Lung (tissue), 12 donors: ENCODE results near the gene ABHD18. TPM values are rescaled to one million over a fixed set of nuclear protein-coding genes. Genes with fewer than 3 reads are reported as not detected.

Source experiments
- ATAC-seq: fragments of 200-7000 bp; cut with Tn5 transposase; one replicate; pipeline ENCODE4 v1.9.1; 2020; ENCODE audit warnings: moderate number of reproducible peaks; ENCODE audit not compliant: insufficient read depth, low FRiP score
- DNase-seq, 3 donors: peaks; one replicate each; pipeline ENCODE4 v3.0.0-alpha.2; 2013 to 2017
- H3K27ac ChIP-seq, 2 donors: one replicate each; pipeline ENCODE4 v1.5.1; 2013; ENCODE audit warnings: mild to moderate bottlenecking in 2 of 2, moderate library complexity in 2 of 2, control low read depth in 1 of 2, inconsistent platforms in 1 of 2, low read depth in 1 of 2, low read length in 1 of 2
- H3K27me3 ChIP-seq, 3 donors: one replicate each; pipeline ENCODE4 v1.5.1; 2013; ENCODE audit warnings: low read length in 2 of 3; ENCODE audit not compliant: control insufficient read depth in 3 of 3, insufficient read depth in 3 of 3
- H3K36me3 ChIP-seq, 4 donors: one replicate each; pipeline ENCODE4 v1.5.1; 2013; ENCODE audit warnings: low read length in 4 of 4, mild to moderate bottlenecking in 1 of 4, moderate library complexity in 1 of 4; ENCODE audit not compliant: control insufficient read depth in 4 of 4, insufficient read depth in 4 of 4
- H3K4me1 ChIP-seq, 5 donors: one replicate each; pipeline ENCODE4 v1.5.1; 2013; ENCODE audit warnings: low read length in 5 of 5, mild to moderate bottlenecking in 2 of 5, moderate library complexity in 1 of 5; ENCODE audit not compliant: control insufficient read depth in 5 of 5, insufficient read depth in 5 of 5
- H3K4me3 ChIP-seq: one replicate; pipeline ENCODE4 v1.5.1; 2013; ENCODE audit warnings: mild to moderate bottlenecking, control low read depth, moderate library complexity
- H3K9ac ChIP-seq, 2 donors: one replicate each; pipeline ENCODE4 v1.5.1; 2013; ENCODE audit warnings: low read length in 2 of 2, control low read depth in 1 of 2; ENCODE audit not compliant: insufficient read depth in 1 of 2
- H3K9me3 ChIP-seq, 4 donors: one replicate each; pipeline ENCODE4 v1.5.1; 2013; ENCODE audit warnings: low read length in 3 of 4, mild to moderate bottlenecking in 1 of 4, moderate library complexity in 1 of 4; ENCODE audit not compliant: control insufficient read depth in 4 of 4, insufficient read depth in 3 of 4
- CTCF ChIP-seq: IDR thresholded peaks from 2 replicates; pipeline ENCODE4 v1.5.1; 2012; ENCODE audit warnings: mild to moderate bottlenecking; ENCODE audit errors: control extremely low read depth, extremely low read depth
- WGBS, 2 donors: extraction: QIAGEN DNeasy Blood & Tissue Kit; methylation state at CpG; one replicate each; pipeline ENCODE4 v1.1.7; 2013; 5-methylcytosine and 5-hydroxymethylcytosine counted together
- polyA plus RNA-seq, 2 donors: library from polyadenylated mRNA; stranded (reverse); fragments of 200-250 nt; gene quantifications; one replicate each; pipeline ENCODE4 v1.2.1, GENCODE V29; 2013
- total RNA-seq, 2 donors: library from RNA; depleted of rRNA in 1 of 2; stranded (reverse); fragments of >200 nt in 1 of 2; gene quantifications; one replicate each; pipeline ENCODE4 v1.2.1, GENCODE V29; 2014 to 2021
- donor health status: control.
- donor health status: control.
- donor health status: Bipolar disorder and iron deficiency.
- donor health status: healthy.
- donor health status: DM: yes; HTN: yes; CAD: no.

Gene ABHD18
- total and polyA plus RNA-seq, 4 donors = 4.3 to 16.4 (median 7.3) TPM

DNA sequence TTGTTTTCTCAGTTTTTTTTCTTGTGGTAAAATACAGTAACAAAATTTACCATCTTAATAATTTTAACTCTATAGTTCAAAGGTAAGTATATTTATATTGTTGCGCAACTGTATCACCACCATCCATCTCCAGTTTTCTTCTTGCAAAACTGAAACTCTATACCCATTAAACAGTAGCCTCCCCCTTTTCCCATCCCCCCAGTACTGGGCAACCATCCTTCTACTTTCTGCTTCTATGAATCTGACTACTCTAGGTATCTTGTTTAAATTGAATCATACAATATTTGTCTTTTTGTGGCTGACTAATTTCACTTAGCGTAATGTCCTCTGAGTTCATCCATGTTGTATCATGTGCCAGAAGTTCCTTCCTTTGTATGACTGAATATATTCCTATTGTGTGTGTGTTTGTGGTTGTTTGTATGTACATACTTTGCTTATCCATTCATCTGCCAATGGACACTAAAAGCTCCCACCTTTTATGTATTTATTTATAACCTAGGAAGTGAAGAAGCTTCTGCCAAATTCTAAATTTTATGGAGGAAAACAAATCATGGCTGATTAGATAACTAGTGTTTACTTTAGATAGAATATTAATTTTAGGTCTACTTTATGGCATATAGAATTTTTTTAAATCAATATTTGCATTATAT is 10.0 kb downstream of the ABHD18 start:
- TF ChIP-seq CTCF = no peak
- 90 to 96% methylated on average over 2 of the region's 2 CpGs for WGBS, 2 donors
- H3K9me3 ChIP-seq = no peaks in the 10 kb centered on the region

DNA sequence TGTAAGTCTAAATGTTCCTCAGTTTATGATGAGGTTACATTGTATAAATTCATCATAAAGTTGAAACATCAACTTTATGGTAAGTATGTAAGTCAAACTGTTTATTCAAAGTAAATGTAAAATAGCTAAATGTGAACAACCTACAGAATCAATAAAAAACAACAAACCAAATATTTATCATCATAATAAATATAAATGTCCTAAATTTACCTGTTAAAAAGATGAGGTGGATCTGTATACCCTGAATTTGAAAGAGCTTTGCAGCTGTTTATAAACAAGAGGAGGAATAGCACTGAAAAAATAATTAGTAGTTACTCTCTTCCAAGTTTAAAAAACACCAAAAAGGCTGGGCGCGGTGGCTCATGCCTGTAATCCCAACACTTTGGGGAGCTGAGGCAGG is 13.7 kb downstream of the ABHD18 start:
- H3K27me3 ChIP-seq = no peaks in the 10 kb centered on the region
- H3K9me3 ChIP-seq = no peaks in the 10 kb centered on the region
- H3K4me1 ChIP-seq = peaks cover 0 to 2% (median 0%) of the 10 kb centered on the region in 5 donors
- ATAC-seq (no peak), DNase-seq (no peak)
- no peak overlapping the region for H3K27ac ChIP-seq
- peaks cover 0 to 5% (median 0%) of the 10 kb centered on the region in 4 donors for H3K36me3 ChIP-seq
- 99 to 100% methylated on average over 2 of the region's 2 CpGs for WGBS, 2 donors
- no peak overlapping the region for H3K4me3 ChIP-seq
- H3K9ac ChIP-seq = no peak overlapping the region
- TF ChIP-seq CTCF = no peak

More for the DNA sequence above, 10.0 kb downstream of the ABHD18 start:
- Histone ChIP-seq H3K4me1 (peaks cover 0 to 5% (median 0%) of the 10 kb centered on the region in 5 donors), H3K36me3 (peaks cover 0 to 7% (median 4%) of the 10 kb centered on the region in 4 donors), H3K4me3 (no peak overlapping the region), H3K27ac (no peak overlapping the region), H3K9ac (no peak overlapping the region), H3K27me3 (no peaks in the 10 kb centered on the region)
- DNase-seq (no peak), ATAC-seq (no peak)

DNA sequence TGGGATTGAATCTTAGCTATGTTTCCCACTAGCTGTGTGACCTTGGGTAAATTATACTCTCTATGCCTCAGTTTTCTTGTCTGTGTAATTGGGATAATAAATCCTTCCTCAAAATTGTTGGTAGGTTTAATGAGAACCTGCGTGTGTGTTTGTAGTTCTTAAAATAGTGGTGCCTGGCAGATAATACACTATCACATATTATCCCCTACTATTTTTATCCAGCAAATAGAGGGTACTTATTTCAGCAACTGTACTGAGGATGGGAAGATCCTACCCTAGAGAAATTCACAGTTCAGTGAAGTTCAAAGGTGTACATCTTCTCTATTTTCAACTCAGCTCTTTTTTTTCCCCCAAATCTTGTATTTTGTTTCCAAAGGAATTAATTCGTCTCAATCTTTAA is 17.2 kb downstream of the ABHD18 start:
- no peak for TF ChIP-seq CTCF
- H3K27me3 ChIP-seq = no peaks in the 10 kb centered on the region
- no peak overlapping the region for H3K9ac ChIP-seq
- no peak for ATAC-seq
- no peaks in the 10 kb centered on the region for H3K9me3 ChIP-seq
- no peak overlapping the region for H3K27ac ChIP-seq
- 95 to 98% methylated on average over 2 of the region's 2 CpGs for WGBS, 2 donors
- no peak for DNase-seq
- H3K36me3 ChIP-seq = peaks cover 0 to 4% (median 2%) of the 10 kb centered on the region in 4 donors
- no peak overlapping the region for H3K4me3 ChIP-seq
- no peaks in the 10 kb centered on the region for H3K4me1 ChIP-seq

- 100% methylated on average over 1 of the region's 1 CpG for WGBS, 2 donors
- Histone ChIP-seq H3K27me3 (no peaks in the 10 kb centered on the region), H3K9ac (no peak overlapping the region), H3K36me3 (peaks cover 2 to 6% (median 5%) of the 10 kb centered on the region in 4 donors), H3K9me3 (no peaks in the 10 kb centered on the region), H3K4me1 (no peaks in the 10 kb centered on the region), H3K27ac (no peak overlapping the region), H3K4me3 (no peak overlapping the region)
- DNase-seq (no peak), ATAC-seq (no peak)
- no peak for TF ChIP-seq CTCF
Observed at GRCh38 chr4:127985989-127986388, 20.8 kb downstream of the ABHD18 start.
